Fibroblast of lung (primary cell): ENCODE measurements around the gene FOXG1. TPM values are rescaled to one million over a fixed set of nuclear protein-coding genes. Genes with fewer than 3 reads are reported as not detected.
A peak's percentile ranks its signal among the peaks of the same experiment; 100 is the strongest.

Source experiments
- DNase-seq, 2 donors: peaks; one replicate each; pipeline versions ENCODE4 v3.0.0 to v3.0.0-alpha.2; 2010; ENCODE audit warnings: low read depth in 2 of 2
- H2AFZ ChIP-seq: 2 replicates; pipeline ENCODE4 v1.5.1; 2012; ENCODE audit warnings: low read length, control low read depth, inconsistent platforms
- H3K27ac ChIP-seq: 2 replicates; pipeline ENCODE4 v1.5.1; 2011; ENCODE audit warnings: low read length, control low read depth; ENCODE audit not compliant: insufficient read depth
- H3K27me3 ChIP-seq: 2 replicates; pipeline ENCODE4 v1.5.1; 2011; ENCODE audit warnings: mild to moderate bottlenecking, low read length; ENCODE audit not compliant: control insufficient read depth, insufficient read depth
- H3K36me3 ChIP-seq: 2 replicates; pipeline ENCODE4 v1.5.1; 2011; ENCODE audit warnings: low read length; ENCODE audit not compliant: control insufficient read depth, insufficient read depth
- H3K4me1 ChIP-seq: 2 replicates; pipeline ENCODE4 v1.5.1; 2011; ENCODE audit warnings: low read length; ENCODE audit not compliant: control insufficient read depth, insufficient read depth; ENCODE audit errors: extremely low read depth
- H3K4me2 ChIP-seq: 2 replicates; pipeline ENCODE4 v1.5.1; 2011; ENCODE audit warnings: low read length, control low read depth; ENCODE audit not compliant: insufficient read depth; ENCODE audit errors: extremely low read depth
- H3K4me3 ChIP-seq, 4 experiments: fragments of 200-600 bp in 1 of 4; sonication (generic) in 1 of 4; replicated peaks in 1 of 4; 2 replicates each; pipeline ENCODE4 v1.5.1; 2011 to 2016; ENCODE audit warnings: low read length in 4 of 4, low read depth in 3 of 4, mild to moderate bottlenecking in 3 of 4, control low read depth in 2 of 4, inconsistent platforms in 1 of 4, mixed read lengths in 1 of 4; ENCODE audit not compliant: insufficient read depth in 1 of 4; ENCODE audit errors: control extremely low read depth in 1 of 4
- H3K79me2 ChIP-seq: 2 replicates; pipeline ENCODE4 v1.5.1; 2012; ENCODE audit warnings: mild to moderate bottlenecking, low read length, inconsistent platforms; ENCODE audit not compliant: control insufficient read depth, insufficient read depth
- H3K9ac ChIP-seq: 2 replicates; pipeline ENCODE4 v1.5.1; 2011; ENCODE audit warnings: mild to moderate bottlenecking, low read length, control low read depth; ENCODE audit not compliant: insufficient read depth
- H3K9me3 ChIP-seq: 2 replicates; pipeline ENCODE4 v1.5.1; 2012; ENCODE audit warnings: low read depth, low read length; ENCODE audit not compliant: control insufficient read depth, insufficient read depth
- H4K20me1 ChIP-seq: 2 replicates; pipeline ENCODE4 v1.5.1; 2011; ENCODE audit warnings: low read length; ENCODE audit not compliant: control insufficient read depth, insufficient read depth; ENCODE audit errors: extremely low read depth
- CTCF ChIP-seq, 2 donors: IDR thresholded peaks in 1 of 2; conservative IDR thresholded peaks in 1 of 2; 1 replicate in 1 of 2; 2 replicates in 1 of 2; pipeline ENCODE4 v1.5.1; 2011 to 2012; ENCODE audit warnings: low read length in 2 of 2, control low read depth in 1 of 2, inconsistent platforms in 1 of 2, low read depth in 1 of 2, mild to moderate bottlenecking in 1 of 2
- EZH2 ChIP-seq: IDR thresholded peaks from 2 replicates; pipeline ENCODE4 v1.5.1; 2012; ENCODE audit warnings: low read length, control low read depth, mild to moderate bottlenecking; ENCODE audit errors: missing control alignments
- polyA plus RNA-seq, 2 donors: library from polyadenylated mRNA; depleted of rRNA in 1 of 2; stranded (reverse) in 1 of 2; unstranded in 1 of 2; fragments of >200 nt; gene quantifications; 2 replicates each; pipeline ENCODE4 v1.2.1, GENCODE V29; 2011 to 2012; ENCODE audit warnings: missing spikeins in 1 of 2
- total RNA-seq: library from RNA; depleted of rRNA; stranded (reverse); fragments of >200 nt; gene quantifications from 2 replicates; pipeline ENCODE4 v1.2.1, GENCODE V29; 2014

FOXG1 gene
- total and polyA plus RNA-seq, 2 donors (not counting 1 experiment from before 2014, with no cell fraction given): not detected

GRCh38 chr14:28756269-28756883 is 10.2 kb upstream of the FOXG1 start:
- no peak for DNase-seq
- Histone ChIP-seq H3K36me3 (no peaks in the 10 kb centered on the region), H2AFZ (no peak overlapping the region), H3K4me2 (no peak overlapping the region), H3K79me2 (no peaks in the 10 kb centered on the region), H3K27me3 (peaks cover 59% of the 10 kb centered on the region), H4K20me1 (no peaks in the 10 kb centered on the region), H3K4me1 (no peaks in the 10 kb centered on the region), H3K9me3 (no peaks in the 10 kb centered on the region), H3K9ac (no peak overlapping the region), H3K4me3 (no peak overlapping the region), H3K27ac (no peak overlapping the region)
- TF ChIP-seq CTCF (conservative IDR thresholded peaks at IDR 0.05 in 1 of 2, IDR thresholded peaks at IDR 0.05 in 1 of 2; ENCODE audit: low read depth in 1 of 2, low read length in 2 of 2) (no peak), EZH2 (peak; percentile 81)

- H3K79me2 ChIP-seq: no peaks in the 10 kb centered on the region
- H3K4me1 ChIP-seq: no peaks in the 10 kb centered on the region
- peak; percentile 91 for TF ChIP-seq EZH2
- peak; percentile 76 to 87 for TF ChIP-seq CTCF (conservative IDR thresholded peaks at IDR 0.05 in 1 of 2, IDR thresholded peaks at IDR 0.05 in 1 of 2; ENCODE audit: low read depth in 1 of 2, low read length in 2 of 2)
- H3K9me3 ChIP-seq: no peaks in the 10 kb centered on the region
- no peak overlapping the region for H3K4me3 ChIP-seq
- H3K27ac ChIP-seq: no peak overlapping the region
- no peak overlapping the region for H3K9ac ChIP-seq
- peak; percentile 56 to 70 for DNase-seq
- no peaks in the 10 kb centered on the region for H4K20me1 ChIP-seq
- H3K4me2 ChIP-seq: peak overlapping the region; percentile 68
- peaks cover 64% of the 10 kb centered on the region for H3K27me3 ChIP-seq
- H3K36me3 ChIP-seq: no peaks in the 10 kb centered on the region
- no peak overlapping the region for H2AFZ ChIP-seq
Observed at GRCh38 chr14:28756884-28757570, 9.6 kb upstream of the FOXG1 start.

- H3K79me2 ChIP-seq: no peaks in the 10 kb centered on the region
Observed at GRCh38 chr14:28757786-28758185, 8.8 kb upstream of the FOXG1 start.

More at GRCh38 chr14:28757786-28758185, 8.8 kb upstream of the FOXG1 start:
- H3K4me3 ChIP-seq: no peak overlapping the region
- no peak overlapping the region for H3K27ac ChIP-seq
- no peaks in the 10 kb centered on the region for H3K36me3 ChIP-seq
- no peaks in the 10 kb centered on the region for H3K4me1 ChIP-seq
- H3K4me2 ChIP-seq: no peak overlapping the region
- H2AFZ ChIP-seq: no peak overlapping the region
- H3K9me3 ChIP-seq: no peaks in the 10 kb centered on the region
- peaks cover 71% of the 10 kb centered on the region for H3K27me3 ChIP-seq
- H3K9ac ChIP-seq: no peak overlapping the region
- TF ChIP-seq EZH2: peak; percentile 45
- TF ChIP-seq CTCF (conservative IDR thresholded peaks at IDR 0.05 in 1 of 2, IDR thresholded peaks at IDR 0.05 in 1 of 2; ENCODE audit: low read depth in 1 of 2, low read length in 2 of 2): no peak
- DNase-seq: no peak
- H4K20me1 ChIP-seq: no peaks in the 10 kb centered on the region
